Vagina (tissue), 2 donors: ENCODE results near the gene RASGRF2. TPM values are rescaled to one million over a fixed set of nuclear protein-coding genes. Genes with fewer than 3 reads are reported as not detected.

Experiments used
- DNase-seq, 2 donors: peaks; one replicate each; pipeline ENCODE4 v3.0.0-alpha.2; 2017; ENCODE audit errors: extremely low spot score in 2 of 2
- H3K27ac ChIP-seq: fragments of 200-600 bp; sonication (generic); one replicate; pipeline ENCODE4 v1.5.1; 2019
- H3K27me3 ChIP-seq: fragments of 200-600 bp; sonication (generic); one replicate; pipeline ENCODE4 v1.5.1; 2019
- H3K36me3 ChIP-seq, 2 donors: fragments of 200-600 bp; sonication (generic); one replicate each; pipeline ENCODE4 v1.5.1; 2017 to 2019
- H3K4me1 ChIP-seq: fragments of 200-600 bp; sonication (generic); one replicate; pipeline ENCODE4 v1.5.1; 2019
- H3K4me3 ChIP-seq, 2 donors: fragments of 200-600 bp; sonication (generic); 1 replicate in 1 of 2; 2 replicates in 1 of 2; pipeline ENCODE4 v1.5.1; 2016 to 2019
- H3K9me3 ChIP-seq: fragments of 200-600 bp; sonication (generic); one replicate; pipeline ENCODE4 v1.5.1; 2019
- CTCF ChIP-seq, 3 experiments: fragments of 450-650 bp in 2 of 3; fragments of 200-600 bp in 1 of 3; sonication (generic) in 1 of 3; IDR thresholded peaks; one replicate each; pipeline ENCODE4 v1.5.1; 2017 to 2019; ENCODE audit warnings: antibody characterized with exemption in 3 of 3, mild to moderate bottlenecking in 2 of 3, moderate library complexity in 2 of 3
- POLR2A ChIP-seq, 2 donors: fragments of 450-650 bp; IDR thresholded peaks; one replicate each; pipeline ENCODE4 v1.6.1; 2017; ENCODE audit warnings: antibody characterized with exemption in 2 of 2, mild to moderate bottlenecking in 2 of 2, moderate library complexity in 2 of 2
- POLR2AphosphoS5 ChIP-seq, 2 donors: sonication (generic); formaldehyde crosslinking; IDR thresholded peaks; one replicate each; pipeline ENCODE4 v1.9.0; 2017; ENCODE audit warnings: antibody characterized with exemption in 2 of 2, mild to moderate bottlenecking in 2 of 2, low read depth in 1 of 2; ENCODE audit not compliant: insufficient read depth in 1 of 2
- intact Hi-C: fragments of 100-400 bp; cut with DNase I; formaldehyde crosslinking; loops from one replicate; pipeline ENCODE4 v1.15.1; 2023
- total RNA-seq: library from RNA; depleted of rRNA; stranded (reverse); fragments of >200 nt; gene quantifications from one replicate; pipeline ENCODE4 v1.2.3, GENCODE V29; 2016

RASGRF2 gene
- total RNA-seq, 1 donor from 2014 or later: 8.8 TPM

- no peaks in the 10 kb centered on the region for H3K4me1 ChIP-seq
- intact Hi-C loops: no loop called here
Observed at GRCh38 chr5:81154725-81155124, 194.6 kb downstream of the RASGRF2 start.

GRCh38 chr5:81156732-81157131, 196.6 kb downstream of the RASGRF2 start:
- no peak for DNase-seq
- H3K4me1 ChIP-seq: no peaks in the 10 kb centered on the region
- H3K27me3 ChIP-seq: no peaks in the 10 kb centered on the region
- intact Hi-C loops: no loop called here
- H3K4me3 ChIP-seq: no peak overlapping the region
- TF ChIP-seq POLR2AphosphoS5 (IDR thresholded peaks at IDR 0.05; ENCODE audit: insufficient read depth in 1 of 2, low read depth in 1 of 2): no peak
- TF ChIP-seq CTCF (IDR thresholded peaks at IDR 0.05): no peak
- no peak for TF ChIP-seq POLR2A (IDR thresholded peaks at IDR 0.05)
- H3K27ac ChIP-seq: no peak overlapping the region
- H3K36me3 ChIP-seq: no peaks in the 10 kb centered on the region
- no peaks in the 10 kb centered on the region for H3K9me3 ChIP-seq

More at GRCh38 chr5:81154725-81155124, 194.6 kb downstream of the RASGRF2 start:
- Histone ChIP-seq H3K27me3 (no peaks in the 10 kb centered on the region), H3K9me3 (no peaks in the 10 kb centered on the region), H3K4me3 (no peak overlapping the region), H3K27ac (no peak overlapping the region), H3K36me3 (no peaks in the 10 kb centered on the region)
- no peak for DNase-seq
- TF ChIP-seq POLR2A (IDR thresholded peaks at IDR 0.05) (no peak), CTCF (IDR thresholded peaks at IDR 0.05) (no peak), POLR2AphosphoS5 (IDR thresholded peaks at IDR 0.05; ENCODE audit: insufficient read depth in 1 of 2, low read depth in 1 of 2) (no peak)

- no peaks in the 10 kb centered on the region for H3K9me3 ChIP-seq
- H3K36me3 ChIP-seq: no peaks in the 10 kb centered on the region
- H3K27ac ChIP-seq: no peak overlapping the region
- H3K27me3 ChIP-seq: no peaks in the 10 kb centered on the region
- DNase-seq: no peak
- no peaks in the 10 kb centered on the region for H3K4me1 ChIP-seq
- no peak for TF ChIP-seq POLR2A (IDR thresholded peaks at IDR 0.05)
- no peak for TF ChIP-seq POLR2AphosphoS5 (IDR thresholded peaks at IDR 0.05; ENCODE audit: insufficient read depth in 1 of 2, low read depth in 1 of 2)
- no peak for TF ChIP-seq CTCF (IDR thresholded peaks at IDR 0.05)
- H3K4me3 ChIP-seq: no peak overlapping the region
- intact Hi-C loops: no loop called here
Observed at GRCh38 chr5:81161012-81161601, 200.9 kb downstream of the RASGRF2 start.

- no peaks in the 10 kb centered on the region for H3K4me1 ChIP-seq
- TF ChIP-seq POLR2A (IDR thresholded peaks at IDR 0.05): no peak
- TF ChIP-seq CTCF (IDR thresholded peaks at IDR 0.05): no peak
- no peak for TF ChIP-seq POLR2AphosphoS5 (IDR thresholded peaks at IDR 0.05; ENCODE audit: insufficient read depth in 1 of 2, low read depth in 1 of 2)
- no peak overlapping the region for H3K27ac ChIP-seq
- no peak for DNase-seq
- H3K36me3 ChIP-seq: no peaks in the 10 kb centered on the region
- intact Hi-C loops: no loop called here
- no peak overlapping the region for H3K4me3 ChIP-seq
- H3K27me3 ChIP-seq: no peaks in the 10 kb centered on the region
- H3K9me3 ChIP-seq: no peaks in the 10 kb centered on the region
Observed at GRCh38 chr5:81162501-81162900, 202.3 kb downstream of the RASGRF2 start.

GRCh38 chr5:81163651-81164050, 203.5 kb downstream of the RASGRF2 start:
- no peaks in the 10 kb centered on the region for H3K27me3 ChIP-seq
- intact Hi-C loops: no loop called here
- no peaks in the 10 kb centered on the region for H3K9me3 ChIP-seq
- no peak for DNase-seq
- H3K27ac ChIP-seq: no peak overlapping the region
- TF ChIP-seq POLR2AphosphoS5 (IDR thresholded peaks at IDR 0.05; ENCODE audit: insufficient read depth in 1 of 2, low read depth in 1 of 2) (no peak), POLR2A (IDR thresholded peaks at IDR 0.05) (no peak), CTCF (IDR thresholded peaks at IDR 0.05) (no peak)
- H3K4me1 ChIP-seq: no peaks in the 10 kb centered on the region
- no peaks in the 10 kb centered on the region for H3K36me3 ChIP-seq
- H3K4me3 ChIP-seq: no peak overlapping the region
